Sciatic nerve (tissue), 2 donors: Measurements from ENCODE around the gene SSX4B. TPM values are rescaled to one million over a fixed set of nuclear protein-coding genes. Genes with fewer than 3 reads are reported as not detected.
"Not testable (repeated sequence)": the region's sequence is repeated elsewhere in the genome, so short reads cannot be mapped to it uniquely, and the experiment has no call there.

ENCODE experiments used
- ATAC-seq: fragments of 200-7000 bp; cut with Tn5 transposase; one replicate; pipeline ENCODE4 v1.9.1; 2020; ENCODE audit warnings: mild to moderate bottlenecking, moderate library complexity
- DNase-seq: peaks from one replicate; pipeline ENCODE4 v3.0.0-alpha.2; 2020; ENCODE audit warnings: low spot score
- intact Hi-C: fragments of 100-400 bp; cut with DNase I; formaldehyde crosslinking; loops from one replicate; pipeline ENCODE4 v1.14.2; 2022
- total RNA-seq: library from RNA; stranded (reverse); fragmentation: NEBNext Ultra II Directional; extraction: Animal tissue kit (Norgen Biotek cat#: 25700); gene quantifications from one replicate; pipeline ENCODE4 v1.2.1, GENCODE V29; 2021
- donor health status: DM: no; HTN: no; CAD: no.
- donor health status: DM: no; HTN: no; CAD: no.

Gene SSX4B
- total RNA-seq, result not detected

GRCh38 chrX:48411860-48412259 is at the start of gene SSX4B:
Gene SSX4B (minus strand): TSS chrX:48411960. CDS start chrX:48411372, 588 bp downstream.
- ATAC-seq, DNase-seq, intact Hi-C loops: not testable (repeated sequence)

GRCh38 chrX:48460606-48461005 is 48.8 kb upstream of the SSX4B start:
- intact Hi-C loops, result no loop called here
- DNase-seq, result no peak
- no peak for ATAC-seq

- intact Hi-C loops, result no loop called here
Observed at GRCh38 chrX:48460031-48460430, 48.3 kb upstream of the SSX4B start.

GRCh38 chrX:48459483-48459882 is 47.7 kb upstream of the SSX4B start:
- ATAC-seq (no peak), DNase-seq (no peak)

More at GRCh38 chrX:48460031-48460430, 48.3 kb upstream of the SSX4B start:
- DNase-seq (no peak), ATAC-seq (no peak)

GRCh38 chrX:48458711-48459110 is 47.0 kb upstream of the SSX4B start:
- ATAC-seq (no peak), DNase-seq (no peak)
- intact Hi-C loops, result no loop called here

More at GRCh38 chrX:48459483-48459882, 47.7 kb upstream of the SSX4B start:
- intact Hi-C loops, result no loop called here

GRCh38 chrX:48456628-48457331 is 45.0 kb upstream of the SSX4B start:
- ATAC-seq (no peak), DNase-seq (no peak)
- intact Hi-C loops, result no loop called here

- DNase-seq (no peak), ATAC-seq (no peak)
- intact Hi-C loops, result no loop called here
Observed at GRCh38 chrX:48451708-48452107, 39.9 kb upstream of the SSX4B start.

GRCh38 chrX:48450076-48450475 is 38.3 kb upstream of the SSX4B start:
- DNase-seq (no peak), ATAC-seq (no peak)
- intact Hi-C loops, result no loop called here

GRCh38 chrX:48447201-48447600 is 35.4 kb upstream of the SSX4B start:
- DNase-seq, ATAC-seq, intact Hi-C loops: not testable (repeated sequence)

GRCh38 chrX:48433713-48434112 is 22.0 kb upstream of the SSX4B start:
- DNase-seq, ATAC-seq, intact Hi-C loops: not testable (repeated sequence)

- DNase-seq, ATAC-seq, intact Hi-C loops: not testable (repeated sequence)
Observed at GRCh38 chrX:48430166-48430565, 18.4 kb upstream of the SSX4B start.

- ATAC-seq, intact Hi-C loops, DNase-seq: not testable (repeated sequence)
Observed at GRCh38 chrX:48429606-48430005, 17.8 kb upstream of the SSX4B start.

- DNase-seq, ATAC-seq, intact Hi-C loops: not testable (repeated sequence)
Observed at GRCh38 chrX:48427027-48427716, 15.4 kb upstream of the SSX4B start.

GRCh38 chrX:48397825-48398224 is 13.9 kb downstream of the SSX4B start:
- DNase-seq, intact Hi-C loops: not testable (repeated sequence)

GRCh38 chrX:48396931-48397330 is 14.8 kb downstream of the SSX4B start:
- ATAC-seq, intact Hi-C loops, DNase-seq: not testable (repeated sequence)

More at GRCh38 chrX:48397825-48398224, 13.9 kb downstream of the SSX4B start:
- ATAC-seq, result not testable (repeated sequence)

GRCh38 chrX:48383239-48383638 is 28.5 kb downstream of the SSX4B start, which contains the start of gene SSX4:
Gene SSX4 (plus strand): TSS chrX:48383539. CDS start chrX:48384054, 515 bp downstream.
- DNase-seq, intact Hi-C loops, ATAC-seq: not testable (repeated sequence)

- intact Hi-C loops, ATAC-seq, DNase-seq: not testable (repeated sequence)
Observed at GRCh38 chrX:48370408-48370807, 41.4 kb downstream of the SSX4B start.

GRCh38 chrX:48367717-48368408 is 43.9 kb downstream of the SSX4B start:
- ATAC-seq, intact Hi-C loops, DNase-seq: not testable (repeated sequence)

- ATAC-seq, intact Hi-C loops, DNase-seq: not testable (repeated sequence)
Observed at GRCh38 chrX:48359281-48359680, 52.5 kb downstream of the SSX4B start.
